Measurements from ENCODE around the gene TMEM255A.

TMEM255A gene

DNA sequence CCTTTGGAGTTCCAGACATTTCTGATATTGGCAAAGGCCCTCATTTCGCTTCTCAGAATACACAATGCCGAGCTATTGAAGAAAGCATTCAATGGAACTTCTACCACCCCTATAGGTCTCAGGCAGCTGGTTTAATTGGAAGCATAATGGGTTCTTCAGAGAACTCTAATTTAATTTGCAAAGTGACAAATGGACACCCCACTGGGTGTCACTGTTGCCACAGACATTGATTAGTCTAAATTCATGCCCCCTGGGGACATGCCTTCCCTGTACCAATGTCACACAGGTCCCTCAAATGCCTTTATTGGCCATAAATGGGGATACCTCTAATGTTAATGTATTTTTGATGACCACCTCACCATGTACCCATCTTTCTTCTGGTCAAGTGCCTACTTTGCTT, 22.9 kb upstream of the TMEM255A start:
- TF ChIP-seq, protein P1, sequence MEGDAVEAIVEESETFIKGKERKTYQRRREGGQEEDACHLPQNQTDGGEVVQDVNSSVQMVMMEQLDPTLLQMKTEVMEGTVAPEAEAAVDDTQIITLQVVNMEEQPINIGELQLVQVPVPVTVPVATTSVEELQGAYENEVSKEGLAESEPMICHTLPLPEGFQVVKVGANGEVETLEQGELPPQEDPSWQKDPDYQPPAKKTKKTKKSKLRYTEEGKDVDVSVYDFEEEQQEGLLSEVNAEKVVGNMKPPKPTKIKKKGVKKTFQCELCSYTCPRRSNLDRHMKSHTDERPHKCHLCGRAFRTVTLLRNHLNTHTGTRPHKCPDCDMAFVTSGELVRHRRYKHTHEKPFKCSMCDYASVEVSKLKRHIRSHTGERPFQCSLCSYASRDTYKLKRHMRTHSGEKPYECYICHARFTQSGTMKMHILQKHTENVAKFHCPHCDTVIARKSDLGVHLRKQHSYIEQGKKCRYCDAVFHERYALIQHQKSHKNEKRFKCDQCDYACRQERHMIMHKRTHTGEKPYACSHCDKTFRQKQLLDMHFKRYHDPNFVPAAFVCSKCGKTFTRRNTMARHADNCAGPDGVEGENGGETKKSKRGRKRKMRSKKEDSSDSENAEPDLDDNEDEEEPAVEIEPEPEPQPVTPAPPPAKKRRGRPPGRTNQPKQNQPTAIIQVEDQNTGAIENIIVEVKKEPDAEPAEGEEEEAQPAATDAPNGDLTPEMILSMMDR (IDR thresholded peaks at IDR 0.05; ENCODE audit: poor library complexity, severe bottlenecking): no peak
- Histone ChIP-seq H3K27me3 (ENCODE audit: insufficient read depth, poor library complexity, severe bottlenecking) (no peaks in the 10 kb centered on the region), H3K9me3 (ENCODE audit: severe bottlenecking) (no peaks in the 10 kb centered on the region), H3K36me3 (ENCODE audit: low read depth) (no peaks in the 10 kb centered on the region), H3K27ac (ENCODE audit: poor library complexity, severe bottlenecking) (no peak overlapping the region), H3K4me1 (ENCODE audit: insufficient read depth, poor library complexity, severe bottlenecking) (no peaks in the 10 kb centered on the region), H3K4me3 (ENCODE audit: severe bottlenecking) (no peak overlapping the region)
- DNase-seq (ENCODE audit: low spot score): no peak
- ATAC-seq (ENCODE audit: low read depth): no peak

DNA sequence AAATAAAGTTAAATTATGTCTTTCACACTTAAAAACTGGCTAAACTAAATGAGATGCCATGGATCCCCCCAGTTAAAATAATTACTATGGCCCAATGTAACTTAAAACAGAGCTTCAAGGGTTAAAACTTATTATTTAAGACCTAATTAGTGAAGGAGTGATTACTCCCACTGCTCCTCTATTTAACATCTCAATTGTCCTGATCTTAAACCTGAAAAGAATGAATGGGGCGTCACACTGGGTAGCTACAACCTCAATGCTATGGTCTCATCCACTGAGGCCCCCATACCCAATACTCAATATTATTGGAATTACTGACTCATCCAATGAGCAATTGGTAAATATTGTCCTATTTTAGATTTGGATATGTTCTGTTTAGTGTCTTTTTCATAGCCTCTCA, 21.1 kb upstream of the TMEM255A start:
- no peak overlapping the region for H3K27ac ChIP-seq (ENCODE audit: poor library complexity, severe bottlenecking)
- H3K9me3 ChIP-seq (ENCODE audit: severe bottlenecking): no peaks in the 10 kb centered on the region
- no peaks in the 10 kb centered on the region for H3K27me3 ChIP-seq (ENCODE audit: insufficient read depth, poor library complexity, severe bottlenecking)
- DNase-seq (ENCODE audit: low spot score): no peak
- H3K4me3 ChIP-seq (ENCODE audit: severe bottlenecking): no peak overlapping the region
- no peaks in the 10 kb centered on the region for H3K4me1 ChIP-seq (ENCODE audit: insufficient read depth, poor library complexity, severe bottlenecking)
- TF ChIP-seq, protein P1 (IDR thresholded peaks at IDR 0.05; ENCODE audit: poor library complexity, severe bottlenecking): no peak
- no peaks in the 10 kb centered on the region for H3K36me3 ChIP-seq (ENCODE audit: low read depth)
- ATAC-seq (ENCODE audit: low read depth): no peak

DNA sequence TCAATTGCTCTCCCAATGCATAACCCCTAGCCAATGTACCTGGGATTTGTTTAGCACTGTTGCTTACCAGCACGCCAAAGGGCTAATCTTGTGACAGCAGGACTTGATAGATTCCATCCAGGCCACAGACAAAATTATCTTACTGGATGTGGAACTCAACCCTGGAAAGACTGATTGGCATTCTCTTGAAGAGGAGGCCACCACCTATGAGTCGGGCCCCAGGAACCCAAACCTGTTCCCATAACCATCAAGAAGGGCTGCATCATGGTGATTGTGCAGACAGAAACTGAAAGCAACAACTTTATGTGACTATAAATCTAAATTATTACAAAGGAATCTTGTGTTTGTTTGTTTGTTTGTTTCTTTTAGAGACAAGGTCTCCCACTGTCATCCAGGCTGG, 19.9 kb upstream of the TMEM255A start:
- no peak overlapping the region for H3K4me3 ChIP-seq (ENCODE audit: severe bottlenecking)
- no peaks in the 10 kb centered on the region for H3K9me3 ChIP-seq (ENCODE audit: severe bottlenecking)
- no peaks in the 10 kb centered on the region for H3K4me1 ChIP-seq (ENCODE audit: insufficient read depth, poor library complexity, severe bottlenecking)
- TF ChIP-seq, protein P1 (IDR thresholded peaks at IDR 0.05; ENCODE audit: poor library complexity, severe bottlenecking): no peak
- no peak overlapping the region for H3K27ac ChIP-seq (ENCODE audit: poor library complexity, severe bottlenecking)
- H3K36me3 ChIP-seq (ENCODE audit: low read depth): no peaks in the 10 kb centered on the region
- no peak for ATAC-seq (ENCODE audit: low read depth)
- H3K27me3 ChIP-seq (ENCODE audit: insufficient read depth, poor library complexity, severe bottlenecking): no peaks in the 10 kb centered on the region
- DNase-seq (ENCODE audit: low spot score): no peak

DNA sequence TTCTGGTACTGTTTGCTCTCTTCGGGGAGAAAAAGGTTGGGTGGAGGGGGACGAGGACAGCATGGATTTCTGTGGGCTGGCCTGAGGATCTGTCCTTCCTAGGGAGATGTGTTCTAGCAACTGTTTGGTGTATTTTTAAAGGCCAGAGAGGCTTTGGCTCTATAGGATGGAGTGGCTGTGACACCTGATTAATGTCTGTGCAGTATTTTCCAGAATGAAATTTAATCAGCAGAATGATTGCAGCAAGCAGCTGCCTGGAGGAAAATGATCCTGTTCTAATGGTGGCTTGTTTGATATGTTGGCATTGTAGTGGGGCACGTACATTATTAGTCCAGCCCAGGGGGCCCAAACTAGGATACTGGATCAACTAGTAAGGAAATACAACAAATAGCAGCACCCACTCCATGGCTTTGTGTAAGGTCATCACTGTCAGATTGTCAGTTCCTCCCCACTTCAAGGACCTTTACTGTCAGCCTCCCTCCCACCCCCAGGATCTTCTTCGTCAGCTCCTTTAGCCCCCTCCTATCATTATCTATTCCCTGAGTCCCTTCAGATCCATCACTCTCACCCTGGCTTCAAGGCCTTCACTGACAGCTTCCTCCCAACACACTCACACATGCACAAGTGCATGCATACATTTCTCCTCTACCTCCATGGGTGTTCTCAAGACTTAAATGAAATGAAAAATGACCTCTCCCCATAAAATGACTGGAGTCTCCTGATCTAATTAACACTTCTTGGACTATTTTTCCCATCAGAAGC, 10.4 kb upstream of the TMEM255A start:
- H3K4me3 ChIP-seq (ENCODE audit: severe bottlenecking): no peak overlapping the region
- peaks cover 7% of the 10 kb centered on the region for H3K4me1 ChIP-seq (ENCODE audit: insufficient read depth, poor library complexity, severe bottlenecking)
- no peaks in the 10 kb centered on the region for H3K9me3 ChIP-seq (ENCODE audit: severe bottlenecking)
- no peak for ATAC-seq (ENCODE audit: low read depth)
- TF ChIP-seq, protein P1 (IDR thresholded peaks at IDR 0.05; ENCODE audit: poor library complexity, severe bottlenecking): no peak
- H3K27ac ChIP-seq (ENCODE audit: poor library complexity, severe bottlenecking): no peak overlapping the region
- no peaks in the 10 kb centered on the region for H3K27me3 ChIP-seq (ENCODE audit: insufficient read depth, poor library complexity, severe bottlenecking)
- no peak for DNase-seq (ENCODE audit: low spot score)
- H3K36me3 ChIP-seq (ENCODE audit: low read depth): no peaks in the 10 kb centered on the region

DNA sequence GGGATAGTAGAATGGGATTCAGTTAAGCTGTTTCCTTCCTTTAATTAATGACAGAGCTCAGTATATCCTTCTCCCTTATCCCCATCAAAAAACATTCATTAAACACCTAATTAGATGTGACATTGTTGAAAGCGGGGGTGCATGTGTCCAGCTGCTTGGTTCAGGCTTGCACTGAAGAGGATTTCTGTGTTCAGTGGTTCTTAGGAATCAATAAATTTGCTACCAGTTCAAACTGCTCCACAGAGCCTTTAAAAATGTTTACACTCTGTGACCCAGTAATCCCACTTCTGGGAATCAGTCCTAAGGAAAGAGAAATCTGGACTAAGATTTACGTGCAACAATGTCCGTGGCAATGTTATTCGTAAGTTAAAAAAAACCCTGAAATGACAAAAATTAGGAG, 7.2 kb upstream of the TMEM255A start:
- no peaks in the 10 kb centered on the region for H3K36me3 ChIP-seq (ENCODE audit: low read depth)
- no peaks in the 10 kb centered on the region for H3K9me3 ChIP-seq (ENCODE audit: severe bottlenecking)
- TF ChIP-seq, protein P1 (IDR thresholded peaks at IDR 0.05; ENCODE audit: poor library complexity, severe bottlenecking): no peak
- no peak for ATAC-seq (ENCODE audit: low read depth)
- no peak for DNase-seq (ENCODE audit: low spot score)
- no peak overlapping the region for H3K27ac ChIP-seq (ENCODE audit: poor library complexity, severe bottlenecking)
- H3K4me3 ChIP-seq (ENCODE audit: severe bottlenecking): no peak overlapping the region
- H3K27me3 ChIP-seq (ENCODE audit: insufficient read depth, poor library complexity, severe bottlenecking): no peaks in the 10 kb centered on the region
- peaks cover 17% of the 10 kb centered on the region for H3K4me1 ChIP-seq (ENCODE audit: insufficient read depth, poor library complexity, severe bottlenecking)
